Peyer's patch (tissue), 4 donors: ENCODE measurements around the gene PTPN6.

Source experiments
- POLR2A ChIP-seq, 2 donors: fragments of 450-650 bp; IDR thresholded peaks; one replicate each; pipeline ENCODE4 v1.5.1; 2017; ENCODE audit warnings: antibody characterized with exemption in 2 of 2, mild to moderate bottlenecking in 2 of 2, moderate library complexity in 2 of 2
- TF ChIP-seq, protein P1 (sequence below), 6 experiments: fragments of 450-650 bp in 4 of 6; fragments of 200-600 bp in 2 of 6; sonication (generic) in 1 of 6; IDR thresholded peaks; one replicate each; pipeline ENCODE4 v1.5.1; 2017 to 2019; ENCODE audit warnings: antibody characterized with exemption in 6 of 6, mild to moderate bottlenecking in 3 of 6, moderate library complexity in 1 of 6

- TF ChIP-seq, protein P1, sequence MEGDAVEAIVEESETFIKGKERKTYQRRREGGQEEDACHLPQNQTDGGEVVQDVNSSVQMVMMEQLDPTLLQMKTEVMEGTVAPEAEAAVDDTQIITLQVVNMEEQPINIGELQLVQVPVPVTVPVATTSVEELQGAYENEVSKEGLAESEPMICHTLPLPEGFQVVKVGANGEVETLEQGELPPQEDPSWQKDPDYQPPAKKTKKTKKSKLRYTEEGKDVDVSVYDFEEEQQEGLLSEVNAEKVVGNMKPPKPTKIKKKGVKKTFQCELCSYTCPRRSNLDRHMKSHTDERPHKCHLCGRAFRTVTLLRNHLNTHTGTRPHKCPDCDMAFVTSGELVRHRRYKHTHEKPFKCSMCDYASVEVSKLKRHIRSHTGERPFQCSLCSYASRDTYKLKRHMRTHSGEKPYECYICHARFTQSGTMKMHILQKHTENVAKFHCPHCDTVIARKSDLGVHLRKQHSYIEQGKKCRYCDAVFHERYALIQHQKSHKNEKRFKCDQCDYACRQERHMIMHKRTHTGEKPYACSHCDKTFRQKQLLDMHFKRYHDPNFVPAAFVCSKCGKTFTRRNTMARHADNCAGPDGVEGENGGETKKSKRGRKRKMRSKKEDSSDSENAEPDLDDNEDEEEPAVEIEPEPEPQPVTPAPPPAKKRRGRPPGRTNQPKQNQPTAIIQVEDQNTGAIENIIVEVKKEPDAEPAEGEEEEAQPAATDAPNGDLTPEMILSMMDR (IDR thresholded peaks at IDR 0.05): no peak
- no peak for TF ChIP-seq POLR2A (IDR thresholded peaks at IDR 0.05)
These were observed 29.6 kb upstream of the PTPN6 start for GRCh38 chr12:6921539-6921938.
